HS-5 (cell line): ENCODE results near the gene KRTAP3-2.

ENCODE experiments used
- DNase-seq: peaks from one replicate; pipeline ENCODE4 v3.0.0-alpha.2; 2012; ENCODE audit warnings: low read depth

KRTAP3-2 gene

DNA sequence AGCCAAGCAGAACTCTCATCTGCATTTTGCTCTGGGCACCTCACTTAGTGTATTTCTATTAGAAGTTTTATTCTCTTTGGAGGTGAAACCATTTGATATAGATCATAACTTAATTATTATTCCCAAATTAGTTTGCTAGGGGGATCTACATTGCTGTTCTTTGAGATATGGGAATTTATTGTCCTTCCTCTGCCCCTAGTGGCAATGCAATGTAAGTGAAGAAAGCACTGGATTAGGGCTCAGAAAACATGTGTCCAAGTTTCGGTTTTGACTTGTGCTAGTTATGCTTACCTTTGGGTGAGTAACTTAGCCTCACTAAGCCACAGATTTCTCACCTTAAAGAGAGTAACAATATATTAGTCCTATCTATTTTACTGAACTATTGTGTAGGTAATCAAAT lies 35.9 kb downstream of the KRTAP3-2 start:
- DNase-seq = no peak

DNA sequence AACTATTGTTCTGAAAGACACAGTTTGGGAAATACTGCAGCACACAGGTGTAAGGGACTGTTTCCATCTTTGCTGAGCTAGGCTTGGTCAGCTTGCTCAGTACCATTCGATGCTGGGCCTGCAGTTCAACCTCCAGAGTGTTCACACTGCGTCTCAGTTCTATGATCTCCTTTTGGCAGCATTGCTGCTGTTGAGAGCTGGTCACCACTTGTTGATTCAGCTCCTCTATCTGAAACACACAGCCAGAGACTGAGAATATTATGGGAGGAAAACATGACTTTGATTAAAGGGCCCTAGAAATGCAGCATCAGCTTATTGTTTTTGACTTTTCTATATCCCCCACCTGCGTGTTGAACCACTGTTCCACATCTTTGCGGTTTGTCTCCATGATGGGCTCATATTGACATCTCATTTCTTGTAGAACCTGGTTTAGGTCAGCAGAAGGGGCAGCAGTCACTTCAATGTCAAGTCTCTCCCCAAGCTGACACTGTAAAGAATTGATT lies 37.6 kb downstream of the KRTAP3-2 start:
- DNase-seq = no peak

DNA sequence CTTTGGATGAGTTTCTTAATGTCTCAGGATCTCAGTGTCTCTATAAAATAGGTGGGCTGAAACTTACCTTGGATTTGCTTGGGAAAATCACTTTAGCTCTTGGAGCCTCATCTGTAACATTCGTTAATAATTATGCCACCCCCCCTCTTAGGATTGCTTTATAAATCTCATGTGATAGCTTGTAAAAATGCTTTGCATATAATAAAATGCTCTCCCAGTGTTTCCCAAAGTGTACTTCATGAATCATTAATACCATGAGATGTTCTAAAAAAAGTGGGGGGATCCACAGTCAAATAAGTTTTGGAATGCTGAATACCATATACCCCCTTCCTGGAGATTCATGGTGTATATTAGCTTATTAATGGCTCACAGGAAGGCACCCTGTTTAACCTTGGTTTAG lies 38.1 kb downstream of the KRTAP3-2 start:
- no peak for DNase-seq

DNA sequence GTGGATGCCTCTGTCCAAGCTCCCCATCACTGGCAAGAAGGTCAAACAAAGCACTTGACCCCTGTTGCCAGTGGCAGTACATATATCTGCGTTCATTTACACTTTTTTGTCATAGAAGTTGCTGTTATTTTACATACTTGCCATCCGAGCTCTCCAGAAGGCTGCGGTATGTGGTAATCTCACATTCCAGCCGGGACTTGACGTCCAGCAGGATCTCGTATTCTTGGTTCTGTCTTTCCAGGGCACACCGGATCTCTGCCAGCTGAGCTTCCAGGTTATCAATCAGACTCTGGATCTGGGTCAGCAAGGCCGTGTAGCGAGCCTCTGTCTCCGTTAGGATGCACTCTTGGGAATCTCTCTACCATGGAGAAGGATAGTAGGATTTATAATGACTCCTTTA lies 39.6 kb downstream of the KRTAP3-2 start:
- no peak for DNase-seq

DNA sequence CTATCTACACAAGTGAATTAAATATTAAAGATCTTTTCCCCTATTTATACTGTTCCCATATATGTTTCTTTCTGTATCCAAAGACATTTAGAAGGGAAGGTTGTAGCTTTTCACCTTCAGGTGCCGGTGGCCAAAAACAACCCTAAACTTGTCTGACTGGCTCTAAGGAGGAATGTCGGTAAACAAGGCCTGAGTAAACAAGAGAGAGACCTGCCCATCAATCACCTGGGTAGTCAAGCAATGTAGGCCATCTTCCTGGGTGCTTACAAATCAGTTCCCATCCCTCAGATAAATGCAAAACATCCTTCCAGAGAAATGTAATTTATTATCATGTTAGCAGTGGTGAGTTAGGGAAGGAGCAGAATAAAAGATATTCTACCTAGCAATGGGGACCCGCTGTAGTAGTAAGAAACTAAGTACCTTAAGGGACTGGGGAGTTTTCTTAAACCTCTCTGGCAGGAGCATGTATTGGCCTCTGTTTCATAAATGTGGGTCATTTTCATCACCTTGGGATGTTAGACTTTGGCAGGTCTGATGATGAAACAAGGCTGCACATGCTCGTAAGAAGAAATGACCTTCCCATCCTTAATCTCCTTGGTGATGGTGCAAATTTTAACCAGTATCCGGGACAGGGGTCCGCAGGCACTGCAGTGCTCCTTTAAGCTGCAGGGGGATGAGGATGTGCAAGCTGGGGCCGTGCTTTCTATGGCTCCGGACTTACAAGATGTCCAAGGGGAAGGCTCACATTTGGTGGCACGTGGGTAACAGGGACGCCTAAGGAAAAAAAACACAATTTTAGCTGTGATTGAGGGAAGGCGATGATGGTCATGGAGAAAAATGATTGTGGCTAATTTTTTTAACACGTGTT lies 41.4 kb downstream of the KRTAP3-2 start:
- DNase-seq = no peak

DNA sequence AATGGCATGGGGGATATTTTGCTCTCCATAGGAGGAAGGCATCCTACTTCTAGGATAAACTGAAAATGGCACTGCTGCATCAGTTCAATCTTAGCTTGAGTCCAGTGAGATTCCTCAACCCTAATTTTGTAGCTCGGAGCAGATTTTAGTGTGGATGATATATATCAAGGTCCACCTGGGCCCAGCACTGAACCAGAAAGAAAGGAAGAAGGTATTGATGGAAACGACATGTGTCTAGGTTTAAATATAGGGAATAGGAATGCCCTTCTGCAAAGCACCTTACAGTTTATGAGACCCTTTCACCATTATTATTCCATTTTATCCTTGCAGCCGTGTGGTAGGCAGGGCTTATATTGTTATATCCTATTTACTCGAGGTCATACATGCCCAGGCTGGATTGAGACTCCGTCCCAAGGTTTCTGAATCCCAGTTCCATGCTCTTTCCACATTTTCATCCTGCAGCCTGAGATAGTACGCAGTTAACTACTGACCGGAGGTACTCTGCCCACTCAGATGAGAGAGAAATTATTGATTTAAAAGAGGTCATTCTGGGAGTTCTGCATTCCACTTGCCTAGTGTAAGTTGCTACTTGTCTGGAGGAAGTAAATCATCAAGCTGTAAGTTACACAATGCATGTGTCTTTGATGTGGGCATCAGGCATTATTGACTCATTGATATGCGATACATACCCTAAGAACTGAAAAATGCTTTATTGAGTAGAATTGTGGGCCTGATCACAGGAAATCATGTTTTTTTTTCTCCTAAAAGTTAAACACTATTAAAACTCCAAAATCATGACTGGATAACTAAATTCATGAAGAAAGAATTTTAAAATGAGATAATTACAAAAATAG lies 43.1 kb downstream of the KRTAP3-2 start:
- peak; percentile 96 for DNase-seq

DNA sequence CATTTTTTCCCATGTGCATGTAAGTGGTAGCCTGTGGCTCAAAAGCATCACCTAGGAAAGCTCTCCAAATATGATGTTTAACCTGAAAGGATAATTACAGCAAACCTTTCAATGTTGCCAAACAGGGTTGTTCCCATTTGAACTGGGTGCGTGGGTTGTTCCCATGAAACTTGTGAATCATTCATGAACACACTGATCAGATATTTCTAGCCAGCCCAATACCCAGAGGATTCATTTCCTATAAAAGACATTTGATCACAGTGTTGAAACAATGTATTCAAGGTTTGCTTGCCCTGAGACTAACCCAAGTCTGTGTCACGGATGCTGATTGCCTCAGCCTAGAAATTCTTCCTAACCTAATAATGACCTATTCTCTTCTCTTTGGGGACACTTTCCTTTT lies 45.8 kb downstream of the KRTAP3-2 start:
- DNase-seq = peak; percentile 91

DNA sequence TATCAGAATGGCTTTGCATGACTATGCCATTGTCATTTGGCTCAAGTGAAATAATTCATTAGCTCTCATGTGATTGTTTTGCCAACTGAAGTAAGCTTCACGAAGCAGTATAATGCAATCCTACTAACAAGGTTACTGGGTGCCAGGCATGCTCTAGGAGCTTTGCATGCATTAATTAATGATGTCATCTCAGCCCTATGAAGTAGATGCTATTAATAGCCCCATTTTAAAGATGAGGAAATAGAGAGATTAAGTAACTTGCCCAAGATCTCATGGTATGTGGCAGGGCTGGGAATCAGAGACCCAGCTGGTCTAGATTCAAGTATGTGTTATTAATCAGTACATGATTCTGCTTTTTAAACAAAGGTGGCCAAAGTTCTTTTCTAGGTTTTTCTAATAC lies 47.0 kb downstream of the KRTAP3-2 start:
- DNase-seq = peak; percentile 53

DNA sequence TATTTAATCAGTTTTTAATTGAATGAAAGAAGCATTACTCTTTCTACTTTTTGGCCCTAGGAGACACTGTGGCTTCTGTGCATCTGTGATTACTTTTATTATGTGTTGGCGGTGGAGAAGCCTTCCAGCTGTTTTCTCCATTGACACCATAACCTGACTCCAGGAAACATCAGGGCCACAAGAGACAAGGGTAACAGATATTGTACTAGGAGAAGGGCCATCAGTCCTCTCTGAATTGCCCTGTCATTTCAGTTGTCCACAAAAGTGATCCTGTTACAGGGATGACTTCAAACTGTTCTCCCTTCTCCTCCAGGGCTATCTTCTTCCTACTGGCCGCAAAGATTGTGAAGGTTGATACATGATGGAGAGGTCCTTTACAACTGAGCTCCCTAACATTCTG lies 47.6 kb downstream of the KRTAP3-2 start:
- no peak for DNase-seq

DNA sequence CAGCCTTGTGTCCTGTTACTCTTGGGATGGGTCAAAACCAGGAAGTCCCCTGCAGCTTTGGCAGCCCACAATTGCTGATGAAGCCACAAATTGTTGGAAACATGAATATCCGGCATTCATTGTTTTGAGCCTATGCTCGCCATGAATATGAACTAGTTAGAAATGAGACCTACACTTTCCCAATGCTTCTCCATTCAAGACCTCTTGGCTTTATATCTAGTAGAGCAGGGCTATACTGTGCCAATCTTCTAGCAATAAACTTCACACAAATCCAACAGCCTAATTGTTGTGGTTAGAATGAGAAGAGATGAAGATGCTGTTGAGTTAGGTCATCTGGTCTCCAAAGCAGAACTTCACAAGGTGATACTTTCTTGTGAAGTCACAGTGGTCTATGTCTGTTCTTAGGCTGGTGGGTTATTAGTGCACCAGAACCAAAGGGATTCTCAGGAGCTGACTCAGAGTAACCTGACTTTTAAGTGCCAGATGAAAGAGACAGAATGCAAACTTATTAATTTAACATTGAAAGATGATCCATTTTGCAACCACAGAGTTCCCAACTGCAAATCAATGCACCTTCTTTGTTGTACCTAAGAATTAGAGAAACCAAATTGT lies 48.6 kb downstream of the KRTAP3-2 start:
- DNase-seq = no peak

DNA sequence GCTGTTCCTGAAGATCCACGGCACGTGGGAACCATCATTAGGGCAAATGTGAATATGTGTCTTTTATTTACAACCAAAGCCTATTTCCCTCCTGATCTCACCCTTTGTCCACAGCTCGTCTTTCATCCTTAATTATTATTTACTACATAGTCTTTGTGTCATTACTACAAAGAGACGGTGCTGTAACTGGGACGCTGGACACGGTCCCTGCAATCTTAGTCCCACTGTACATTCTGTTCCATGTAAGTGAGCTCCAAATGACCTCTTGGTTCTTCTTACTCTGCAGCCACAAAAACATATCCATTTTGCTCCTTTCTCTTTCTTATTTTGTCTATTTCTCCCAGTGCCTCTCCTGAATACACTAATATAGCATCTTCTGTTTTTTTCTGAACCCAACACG lies 49.5 kb downstream of the KRTAP3-2 start:
- DNase-seq = no peak

DNA sequence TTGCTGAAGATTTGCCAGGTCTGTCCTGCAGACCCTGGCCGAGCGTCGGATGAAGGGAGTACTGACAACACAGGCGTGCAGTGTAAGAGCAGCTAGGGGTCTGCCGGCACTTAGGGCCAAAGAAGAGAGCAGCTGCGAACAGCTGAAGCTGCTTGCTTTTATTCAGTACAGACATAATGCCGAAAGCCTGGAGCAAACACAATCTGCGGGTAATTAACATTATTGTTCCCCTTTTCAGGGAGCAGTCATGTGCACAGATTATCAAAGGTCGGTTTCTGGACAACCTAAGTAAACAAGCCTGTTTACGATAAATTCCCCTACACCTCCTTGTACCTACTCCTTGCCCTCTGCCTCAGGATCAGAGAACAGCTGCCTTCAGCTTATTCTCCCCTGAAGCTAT lies 50.3 kb downstream of the KRTAP3-2 start:
- no peak for DNase-seq
